T-cell (primary cell): Measurements from ENCODE around the gene JCHAIN. TPM values are rescaled to one million over a fixed set of nuclear protein-coding genes. Genes with fewer than 3 reads are reported as not detected.

Experiments
- ATAC-seq, 4 experiments: fragments of 200-7000 bp in 3 of 4; fragments of 150-1000 bp in 1 of 4; cut with Tn5 transposase; replicated peaks in 1 of 4; 1 replicate in 3 of 4; 2 replicates in 1 of 4; pipeline ENCODE4 v1.10.0; 2021; ENCODE audit warnings: moderate library complexity in 3 of 4, mild to moderate bottlenecking in 2 of 4, moderate number of reproducible peaks in 1 of 4
- CTCF ChIA-PET, 2 donors: fragments of 300-600 bp; sonication (Branson Sonifier 250); formaldehyde crosslinking; loops; one replicate each; lab custom pipeline; 2022; ENCODE audit warnings: antibody characterized with exemption in 2 of 2; lab: Charles Lee
- POLR2A ChIA-PET, 2 donors: fragments of 300-600 bp; sonication (Branson Sonifier 250); formaldehyde crosslinking; loops; one replicate each; lab custom pipeline; 2022; ENCODE audit warnings: antibody characterized with exemption in 2 of 2; lab: Charles Lee
- DNase-seq, 35 experiments: peaks; one replicate each; pipeline versions ENCODE4 v3.0.0 to v3.0.0-alpha.2; 2013 to 2023
- H3K27ac ChIP-seq: one replicate; pipeline ENCODE4 v1.5.1; 2013; ENCODE audit warnings: low read length
- H3K27me3 ChIP-seq, 2 experiments: replicated peaks in 1 of 2; 1 replicate in 1 of 2; 2 replicates in 1 of 2; pipeline versions ENCODE4 v1.6.1 to v1.7.0; 2013; ENCODE audit warnings: low read length in 1 of 2, mixed read lengths in 1 of 2; ENCODE audit not compliant: control insufficient read depth in 2 of 2, insufficient read depth in 2 of 2; ENCODE audit errors: extremely low read depth in 1 of 2
- H3K36me3 ChIP-seq, 2 donors: 1 replicate in 1 of 2; 2 replicates in 1 of 2; pipeline versions ENCODE4 v1.6.1 to v1.7.0; 2013; ENCODE audit warnings: low read length in 1 of 2; ENCODE audit not compliant: control insufficient read depth in 2 of 2, insufficient read depth in 1 of 2; ENCODE audit errors: extremely low read depth in 1 of 2
- H3K4me1 ChIP-seq, 2 experiments: 1 replicate in 1 of 2; 2 replicates in 1 of 2; pipeline versions ENCODE4 v1.6.1 to v1.7.0; 2013; ENCODE audit warnings: low read length in 2 of 2, mixed read lengths in 1 of 2; ENCODE audit not compliant: insufficient read depth in 2 of 2, control insufficient read depth in 1 of 2; ENCODE audit errors: extremely low read depth in 1 of 2
- H3K4me3 ChIP-seq, 2 donors: 1 replicate in 1 of 2; 2 replicates in 1 of 2; pipeline versions ENCODE4 v1.5.1 to v1.7.0; 2013; ENCODE audit warnings: mild to moderate bottlenecking in 2 of 2, low read length in 1 of 2, moderate library complexity in 1 of 2; ENCODE audit not compliant: control insufficient read depth in 1 of 2; ENCODE audit errors: extremely low read depth in 1 of 2
- H3K9me3 ChIP-seq: 2 replicates; pipeline ENCODE4 v1.7.0; 2013
- H3K27ac Mint-ChIP-seq, 2 donors: one replicate each; pipeline ENCODE4 v1.8.0; 2020 to 2021; ENCODE audit warnings: mild to moderate bottlenecking in 2 of 2, mixed read lengths in 2 of 2
- H3K27me3 Mint-ChIP-seq, 2 donors: one replicate each; pipeline ENCODE4 v1.8.0; 2021 to 2022; ENCODE audit warnings: mixed read lengths in 2 of 2
- H3K36me3 Mint-ChIP-seq: one replicate; pipeline ENCODE4 v1.8.0; 2021; ENCODE audit warnings: mixed read lengths
- H3K4me1 Mint-ChIP-seq, 3 donors: one replicate each; pipeline ENCODE4 v1.8.0; 2020 to 2022; ENCODE audit warnings: mixed read lengths in 3 of 3, mild to moderate bottlenecking in 1 of 3
- H3K4me3 Mint-ChIP-seq, 3 donors: one replicate each; pipeline ENCODE4 v1.8.0; 2020 to 2022; ENCODE audit warnings: mild to moderate bottlenecking in 3 of 3, mixed read lengths in 3 of 3, moderate library complexity in 3 of 3
- H3K9me3 Mint-ChIP-seq, 3 donors: one replicate each; pipeline ENCODE4 v1.8.0; 2020 to 2022; ENCODE audit warnings: mixed read lengths in 3 of 3
- WGBS: methylation state at CpG from one replicate; pipeline ENCODE4 v1.1.5; 2013; ENCODE audit warnings: missing lambda C conversion rate; ENCODE audit not compliant: insufficient coverage; 5-methylcytosine and 5-hydroxymethylcytosine counted together
- total RNA-seq, 35 experiments: library from RNA in 6 of 35; stranded (reverse) in 6 of 35; fragments of 120-200 nt in 1 of 35; gene quantifications; one replicate each; pipeline versions ENCODE4 v1.2.1 to v1.2.4 and lab custom pipeline; 2013 to 2026

The JCHAIN gene
- total RNA-seq, 5 donors from 2014 or later (not counting 1 experiment from before 2014, with no cell fraction given), result 4.8 to 23.6 (median 8.9) TPM

- H3K27ac ChIP-seq, result no peak overlapping the region
- POLR2A ChIA-PET, result interaction anchor here (0.6 to 0.9 kb wide), 5 partner anchors 11 to 285 kb away, joined by 3 to 6 read pairs (median 3); no protein-coding TSS in a partner anchor
- peak overlapping the region in 1 of 3 donors; percentile 46 for H3K4me3 Mint-ChIP-seq
- no peaks in the 10 kb centered on the region for H3K27me3 Mint-ChIP-seq
- no peaks in the 10 kb centered on the region for H3K36me3 ChIP-seq
- ATAC-seq, result no peak
- H3K36me3 Mint-ChIP-seq, result no peaks in the 10 kb centered on the region
- H3K9me3 ChIP-seq, result no peaks in the 10 kb centered on the region
- peak overlapping the region in 1 of 2 donors; percentile 23 for H3K27ac Mint-ChIP-seq
- H3K4me1 ChIP-seq, result peaks cover 3 to 4% of the 10 kb centered on the region in 2 experiments
- H3K4me1 Mint-ChIP-seq, result peaks cover 32 to 53% (median 46%) of the 10 kb centered on the region in 3 donors
- DNase-seq, result no peak
- no CpG with 5 or more reads among the region's 3 CpGs for WGBS
- no peaks in the 10 kb centered on the region for H3K9me3 Mint-ChIP-seq
- CTCF ChIA-PET, result interaction anchor here (1.2 to 1.3 kb wide), 2 partner anchors 8 to 23 kb away, joined by 4 to 5 read pairs; no protein-coding TSS in a partner anchor
- H3K4me3 ChIP-seq, result no peak overlapping the region
- H3K27me3 ChIP-seq, result no peaks in the 10 kb centered on the region
Measured at GRCh38 chr4:70712150-70712549, 45.8 kb upstream of the JCHAIN start.

GRCh38 chr4:70711599-70711998 is 45.3 kb upstream of the JCHAIN start:
- no peak for DNase-seq
- Histone ChIP-seq H3K9me3 (no peaks in the 10 kb centered on the region), H3K27me3 (no peaks in the 10 kb centered on the region), H3K4me3 (no peak overlapping the region), H3K4me1 (peaks cover 5 to 8% of the 10 kb centered on the region in 2 experiments), H3K36me3 (no peaks in the 10 kb centered on the region), H3K27ac (no peak overlapping the region)
- H3K27ac Mint-ChIP-seq, result peak overlapping the region in 1 of 2 donors; percentile 23
- H3K27me3 Mint-ChIP-seq, result no peaks in the 10 kb centered on the region
- peaks cover 34 to 59% (median 45%) of the 10 kb centered on the region in 3 donors for H3K4me1 Mint-ChIP-seq
- ATAC-seq, result peak in 1 of 4 experiments; percentile 51
- peak overlapping the region in 1 of 3 donors; percentile 46 for H3K4me3 Mint-ChIP-seq
- H3K36me3 Mint-ChIP-seq, result no peaks in the 10 kb centered on the region
- CTCF ChIA-PET, result interaction anchor here in 1 of 2 donors (1.2 kb wide), 1 partner anchor 24 kb away, joined by 5 read pairs; no protein-coding TSS in a partner anchor
- POLR2A ChIA-PET, result interaction anchor here in 1 of 2 donors (0.7 kb wide), 1 partner anchor 11 kb away, joined by 3 read pairs; no protein-coding TSS in a partner anchor
- WGBS, result 49% methylated on average over 3 of the region's 3 CpGs
- H3K9me3 Mint-ChIP-seq, result no peaks in the 10 kb centered on the region

GRCh38 chr4:70709611-70710205 is 43.4 kb upstream of the JCHAIN start:
- ATAC-seq, result no peak
- CTCF ChIA-PET, result no interaction called here
- Mint-ChIP-seq H3K9me3 (no peaks in the 10 kb centered on the region), H3K4me1 (peaks cover 41 to 63% (median 52%) of the 10 kb centered on the region in 3 donors), H3K4me3 (no peak overlapping the region), H3K27ac (no peak overlapping the region), H3K27me3 (no peaks in the 10 kb centered on the region), H3K36me3 (no peaks in the 10 kb centered on the region)
- no peaks in the 10 kb centered on the region for H3K9me3 ChIP-seq
- H3K27me3 ChIP-seq, result no peaks in the 10 kb centered on the region
- POLR2A ChIA-PET, result no interaction called here
- WGBS, result no CpG with 5 or more reads among the region's 7 CpGs
- H3K27ac ChIP-seq, result no peak overlapping the region
- DNase-seq, result no peak
- H3K4me1 ChIP-seq, result peaks cover 15 to 16% of the 10 kb centered on the region in 2 experiments
- H3K4me3 ChIP-seq, result no peak overlapping the region
- H3K36me3 ChIP-seq, result no peaks in the 10 kb centered on the region

GRCh38 chr4:70706516-70706915 is 40.2 kb upstream of the JCHAIN start:
- Histone ChIP-seq H3K27me3 (no peaks in the 10 kb centered on the region), H3K4me1 (peaks cover 17 to 20% of the 10 kb centered on the region in 2 experiments), H3K27ac (peak overlapping the region; percentile 71), H3K4me3 (no peak overlapping the region), H3K36me3 (no peaks in the 10 kb centered on the region), H3K9me3 (no peaks in the 10 kb centered on the region)
- Mint-ChIP-seq H3K9me3 (no peaks in the 10 kb centered on the region), H3K27ac (peak overlapping the region; percentile 95 to 96), H3K4me3 (peak overlapping the region; percentile 89 to 97 (median 91)), H3K27me3 (no peaks in the 10 kb centered on the region), H3K4me1 (peaks cover 33 to 44% (median 36%) of the 10 kb centered on the region in 3 donors), H3K36me3 (no peaks in the 10 kb centered on the region)
- no peak for DNase-seq
- WGBS, result no CpG with 5 or more reads among the region's 1 CpG
- ChIA-PET CTCF (interaction anchor here (0.6 to 7.1 kb wide), 9 partner anchors 16 to 304 kb away, joined by 3 to 52 read pairs (median 9); partner anchors contain the start of genes UTP3 (in 2 of the 2) and RUFY3 (in 1 of the 2)), POLR2A (interaction anchor here (0.5 to 2.1 kb wide), 5 partner anchors 16 to 140 kb away, joined by 3 to 8 read pairs (median 6); partner anchors contain the start of gene RUFY3 (in 1 of the 2))
- ATAC-seq, result no peak

- peak overlapping the region; percentile 95 to 96 for H3K27ac Mint-ChIP-seq
- no peak for DNase-seq
- Histone ChIP-seq H3K9me3 (no peaks in the 10 kb centered on the region), H3K4me1 (peaks cover 17 to 19% of the 10 kb centered on the region in 2 experiments), H3K36me3 (no peaks in the 10 kb centered on the region), H3K27ac (peak overlapping the region; percentile 71), H3K27me3 (no peaks in the 10 kb centered on the region), H3K4me3 (peak overlapping the region; percentile 55 to 72)
- no peak for ATAC-seq
- 0% methylated on average over 1 of the region's 7 CpGs for WGBS
- H3K4me1 Mint-ChIP-seq, result peaks cover 31 to 40% (median 34%) of the 10 kb centered on the region in 3 donors
- H3K4me3 Mint-ChIP-seq, result peak overlapping the region; percentile 89 to 97 (median 91)
- H3K9me3 Mint-ChIP-seq, result no peaks in the 10 kb centered on the region
- no peaks in the 10 kb centered on the region for H3K27me3 Mint-ChIP-seq
- ChIA-PET POLR2A (interaction anchor here (0.5 to 2.1 kb wide), 5 partner anchors 16 to 140 kb away, joined by 3 to 8 read pairs (median 6); partner anchors contain the start of gene RUFY3 (in 1 of the 2)), CTCF (interaction anchor here (0.5 to 7.1 kb wide), 10 partner anchors 12 to 304 kb away, joined by 3 to 52 read pairs (median 6); partner anchors contain the start of genes UTP3 (in 2 of the 2) and RUFY3 (in 1 of the 2))
- H3K36me3 Mint-ChIP-seq, result no peaks in the 10 kb centered on the region
Measured at GRCh38 chr4:70706044-70706461, 39.7 kb upstream of the JCHAIN start.
